Esophagus squamous epithelium (tissue), 4 donors: ENCODE results near the gene PYROXD2.

ENCODE experiments used
- CTCF ChIP-seq, 6 experiments: fragments of 450-650 bp in 4 of 6; fragments of 200-600 bp in 2 of 6; sonication (generic) in 2 of 6; IDR thresholded peaks; one replicate each; pipeline ENCODE4 v1.5.1; 2016 to 2019; ENCODE audit warnings: antibody characterized with exemption in 6 of 6, mild to moderate bottlenecking in 4 of 6, moderate library complexity in 4 of 6
- POLR2A ChIP-seq, 4 donors: fragments of 450-650 bp; IDR thresholded peaks; one replicate each; pipeline ENCODE4 v1.6.1; 2017; ENCODE audit warnings: antibody characterized with exemption in 4 of 4, mild to moderate bottlenecking in 4 of 4, moderate library complexity in 3 of 4

- TF ChIP-seq CTCF (IDR thresholded peaks at IDR 0.05) (no peak), POLR2A (IDR thresholded peaks at IDR 0.05) (no peak)
These were observed 17.8 kb downstream of the PYROXD2 start for GRCh38 chr10:98397089-98397600.
